ENCODE data around the gene MYOCD. TPM values are rescaled to one million over a fixed set of nuclear protein-coding genes. Genes with fewer than 3 reads are reported as not detected.

Gene MYOCD, protein sequence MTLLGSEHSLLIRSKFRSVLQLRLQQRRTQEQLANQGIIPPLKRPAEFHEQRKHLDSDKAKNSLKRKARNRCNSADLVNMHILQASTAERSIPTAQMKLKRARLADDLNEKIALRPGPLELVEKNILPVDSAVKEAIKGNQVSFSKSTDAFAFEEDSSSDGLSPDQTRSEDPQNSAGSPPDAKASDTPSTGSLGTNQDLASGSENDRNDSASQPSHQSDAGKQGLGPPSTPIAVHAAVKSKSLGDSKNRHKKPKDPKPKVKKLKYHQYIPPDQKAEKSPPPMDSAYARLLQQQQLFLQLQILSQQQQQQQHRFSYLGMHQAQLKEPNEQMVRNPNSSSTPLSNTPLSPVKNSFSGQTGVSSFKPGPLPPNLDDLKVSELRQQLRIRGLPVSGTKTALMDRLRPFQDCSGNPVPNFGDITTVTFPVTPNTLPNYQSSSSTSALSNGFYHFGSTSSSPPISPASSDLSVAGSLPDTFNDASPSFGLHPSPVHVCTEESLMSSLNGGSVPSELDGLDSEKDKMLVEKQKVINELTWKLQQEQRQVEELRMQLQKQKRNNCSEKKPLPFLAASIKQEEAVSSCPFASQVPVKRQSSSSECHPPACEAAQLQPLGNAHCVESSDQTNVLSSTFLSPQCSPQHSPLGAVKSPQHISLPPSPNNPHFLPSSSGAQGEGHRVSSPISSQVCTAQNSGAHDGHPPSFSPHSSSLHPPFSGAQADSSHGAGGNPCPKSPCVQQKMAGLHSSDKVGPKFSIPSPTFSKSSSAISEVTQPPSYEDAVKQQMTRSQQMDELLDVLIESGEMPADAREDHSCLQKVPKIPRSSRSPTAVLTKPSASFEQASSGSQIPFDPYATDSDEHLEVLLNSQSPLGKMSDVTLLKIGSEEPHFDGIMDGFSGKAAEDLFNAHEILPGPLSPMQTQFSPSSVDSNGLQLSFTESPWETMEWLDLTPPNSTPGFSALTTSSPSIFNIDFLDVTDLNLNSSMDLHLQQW
- total RNA-seq, result not detected in 2 replicates

DNA sequence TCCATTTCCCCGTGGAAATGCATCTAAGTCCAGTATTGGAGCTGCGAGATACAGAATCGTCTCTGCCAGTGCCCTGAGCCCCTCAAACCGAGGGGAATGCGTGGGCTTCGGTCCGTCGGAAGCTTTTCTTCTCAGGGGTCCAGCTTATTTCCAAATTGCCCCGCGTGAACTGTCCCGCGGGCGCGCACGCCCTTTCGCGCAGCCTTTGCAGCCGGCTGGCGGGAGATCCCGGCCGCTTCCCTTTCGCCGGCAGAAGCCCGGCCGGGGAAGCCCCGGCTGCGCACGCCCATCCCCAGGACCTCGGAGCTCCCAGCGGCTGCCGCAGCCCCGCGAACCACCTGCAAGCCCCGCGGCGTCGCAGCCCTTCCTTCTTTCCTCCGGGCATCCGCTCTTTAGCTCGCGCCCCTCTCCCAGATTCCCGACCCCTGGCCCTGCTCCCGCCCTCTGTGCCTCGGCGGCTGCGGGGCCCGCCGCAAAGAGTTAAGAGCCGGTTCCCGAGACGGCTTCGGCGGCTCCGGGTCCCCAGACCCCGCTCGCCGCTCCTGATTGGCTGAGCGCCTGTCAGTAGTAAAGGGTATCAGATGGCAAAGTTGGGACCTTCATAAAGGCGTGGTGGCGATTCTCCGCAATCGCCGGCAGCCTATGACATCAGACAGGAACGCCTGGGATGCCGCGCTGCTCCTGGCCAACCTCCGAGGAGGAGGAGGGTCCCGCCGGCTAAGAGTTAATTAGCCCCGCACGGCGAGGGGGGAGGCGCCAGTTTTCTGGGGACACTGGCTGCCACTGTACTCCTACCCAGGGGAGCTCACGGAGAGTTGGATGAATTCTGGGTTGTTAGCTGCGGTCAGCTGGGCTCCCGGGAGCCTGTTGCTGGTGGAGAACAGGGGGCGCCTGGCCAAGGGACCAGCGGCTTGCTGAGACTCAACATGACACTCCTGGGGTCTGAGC is at the start of gene MYOCD:
Gene MYOCD (plus strand): TSS at position 628 of the 948 bp plus-strand sequence. CDS start 299 bp downstream, at position 927.

DNA sequence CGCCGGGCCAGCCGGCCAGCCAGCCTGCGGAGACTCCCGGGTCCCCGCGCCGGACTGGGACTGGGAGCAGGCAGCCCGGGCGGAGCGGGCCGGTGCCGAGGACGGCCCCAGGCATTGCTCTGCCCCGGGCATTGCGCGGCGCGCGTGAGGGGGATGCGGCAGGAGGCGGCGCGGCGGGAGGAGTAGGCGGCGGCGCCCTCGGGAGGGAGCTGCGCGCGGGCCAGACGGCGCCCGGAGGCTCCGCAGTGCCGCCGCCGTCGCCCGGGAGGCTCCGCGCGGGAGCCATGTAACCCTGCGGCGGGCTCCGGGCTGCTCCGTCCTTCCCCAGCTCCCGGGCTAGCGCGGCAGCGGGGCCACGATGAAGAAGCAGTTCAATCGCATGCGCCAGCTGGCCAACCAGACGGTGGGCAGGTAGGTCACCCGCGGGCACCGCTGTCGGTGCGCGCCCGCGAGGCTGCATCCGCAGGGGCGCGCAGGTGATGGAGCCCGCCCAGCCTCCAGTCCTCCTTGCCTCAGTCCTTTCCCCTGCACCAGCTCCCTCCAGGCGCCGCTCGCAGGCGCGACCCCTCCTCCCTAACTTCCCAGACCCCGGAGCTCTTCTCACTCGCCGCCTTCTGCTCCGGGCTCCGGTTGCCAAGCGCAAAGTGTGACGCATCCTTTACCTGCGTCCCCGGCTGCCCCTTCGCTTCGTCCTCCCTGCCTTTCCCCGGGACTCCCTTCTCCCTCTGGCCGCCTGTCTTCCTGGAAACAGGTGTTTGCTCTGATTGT is 124.0 kb downstream of the MYOCD start, which contains the start of gene ARHGAP44:
Gene ARHGAP44 (plus strand): TSS at position 18 of the 768 bp plus-strand sequence. CDS start 341 bp downstream, at position 359.

Other genes starting within 250 kb of the MYOCD start
- 0.30 and 0.32 TPM in 2 replicates for gene ARHGAP44, start 123.6 kb downstream of the MYOCD start, total RNA-seq